Gastrocnemius medialis (tissue), 4 donors: ENCODE results near the gene CDK14. TPM values are rescaled to one million over a fixed set of nuclear protein-coding genes. Genes with fewer than 3 reads are reported as not detected.

Source experiments
- ATAC-seq, 2 donors: fragments of 150-250 bp; one replicate each; pipeline ENCODE4 v1.9.1; 2016
- DNase-seq, 2 donors: peaks; one replicate each; pipeline ENCODE4 v3.0.0-alpha.2; 2019
- H3K27ac ChIP-seq, 4 donors: fragments of 200-600 bp; sonication (generic); 1 replicate in 1 of 4; 2 replicates in 3 of 4; pipeline ENCODE4 v1.5.1; 2016 to 2018; ENCODE audit warnings: mild to moderate bottlenecking in 2 of 4, moderate library complexity in 1 of 4
- H3K27me3 ChIP-seq, 3 donors: fragments of 200-600 bp; sonication (generic) in 2 of 3; 1 replicate in 1 of 3; 2 replicates in 2 of 3; pipeline versions ENCODE4 v1.5.1 to v1.6.0; 2016 to 2019; ENCODE audit warnings: mild to moderate bottlenecking in 1 of 3, moderate library complexity in 1 of 3
- H3K36me3 ChIP-seq, 2 donors: fragments of 200-600 bp; sonication (generic) in 1 of 2; one replicate each; pipeline ENCODE4 v1.5.1; 2017 to 2018
- H3K4me1 ChIP-seq, 2 donors: fragments of 200-600 bp; sonication (generic) in 1 of 2; one replicate each; pipeline ENCODE4 v1.5.1; 2016 to 2017; ENCODE audit warnings: mild to moderate bottlenecking in 2 of 2
- H3K4me3 ChIP-seq, 4 donors: fragments of 200-600 bp; sonication (generic) in 3 of 4; 1 replicate in 1 of 4; 2 replicates in 3 of 4; pipeline ENCODE4 v1.5.1; 2016 to 2019; ENCODE audit warnings: mild to moderate bottlenecking in 2 of 4
- H3K9me3 ChIP-seq, 3 donors: fragments of 200-600 bp; sonication (generic) in 2 of 3; 1 replicate in 1 of 3; 2 replicates in 2 of 3; pipeline ENCODE4 v1.5.1; 2016 to 2019
- POLR2A ChIP-seq, 2 donors: fragments of 450-650 bp; IDR thresholded peaks; one replicate each; pipeline ENCODE4 v1.6.1; 2017; ENCODE audit warnings: antibody characterized with exemption in 2 of 2, mild to moderate bottlenecking in 2 of 2, moderate library complexity in 2 of 2
- in situ Hi-C, 4 donors: fragments of 200-750 bp; cut with MboI; loops; one replicate each; pipeline versions ENCODE4 v1.15.0 to v1.8.0; 2017; ENCODE audit warnings: low sequenced_read_pairs in 4 of 4
- intact Hi-C: fragments of 100-400 bp; cut with DNase I; formaldehyde crosslinking; loops from one replicate; pipeline ENCODE4 v1.15.1; 2023; ENCODE audit warnings: low total_unique reads
- total RNA-seq, 4 donors: library from RNA; depleted of rRNA; stranded (reverse); fragments of >200 nt; gene quantifications; one replicate each; pipeline versions ENCODE4 v1.1.0 to v1.2.3, GENCODE V29; 2016
- TF ChIP-seq, protein P1 (sequence below), 5 experiments: fragments of 450-650 bp in 3 of 5; fragments of 200-600 bp in 2 of 5; sonication (generic) in 2 of 5; IDR thresholded peaks in 4 of 5; conservative IDR thresholded peaks in 1 of 5; 1 replicate in 4 of 5; 2 replicates in 1 of 5; pipeline ENCODE4 v1.5.1; 2016 to 2019; ENCODE audit warnings: antibody characterized with exemption in 5 of 5, mild to moderate bottlenecking in 3 of 5, moderate library complexity in 3 of 5

Gene CDK14
- total RNA-seq, 4 donors from 2014 or later = 3.9 to 8.6 (median 7.3) TPM

DNA sequence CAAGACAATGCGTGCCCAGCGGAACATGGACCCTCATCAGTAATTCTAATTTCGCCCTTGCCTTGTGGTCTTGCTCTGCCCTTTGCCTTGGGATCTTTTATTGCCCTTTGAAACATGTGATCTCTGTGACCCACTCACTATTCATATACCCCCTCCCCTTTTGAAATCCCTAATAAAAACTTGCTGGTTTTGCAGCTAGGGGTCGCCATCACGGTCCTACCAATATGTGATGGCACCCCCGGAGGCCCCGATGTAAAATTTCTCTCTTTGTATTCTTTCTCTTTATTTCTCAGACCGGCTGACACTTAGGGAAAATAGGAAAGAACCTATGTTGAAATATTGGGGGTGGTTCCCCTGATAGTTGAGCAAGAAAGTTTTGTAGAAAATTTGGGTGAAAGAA lies 242.7 kb downstream of the CDK14 start:
- Histone ChIP-seq H3K27ac (no peak overlapping the region), H3K9me3 (no peaks in the 10 kb centered on the region), H3K36me3 (no peaks in the 10 kb centered on the region), H3K4me3 (no peak overlapping the region), H3K27me3 (no peaks in the 10 kb centered on the region), H3K4me1 (peaks cover 25 to 33% of the 10 kb centered on the region in 2 donors)
- TF ChIP-seq, protein P1, sequence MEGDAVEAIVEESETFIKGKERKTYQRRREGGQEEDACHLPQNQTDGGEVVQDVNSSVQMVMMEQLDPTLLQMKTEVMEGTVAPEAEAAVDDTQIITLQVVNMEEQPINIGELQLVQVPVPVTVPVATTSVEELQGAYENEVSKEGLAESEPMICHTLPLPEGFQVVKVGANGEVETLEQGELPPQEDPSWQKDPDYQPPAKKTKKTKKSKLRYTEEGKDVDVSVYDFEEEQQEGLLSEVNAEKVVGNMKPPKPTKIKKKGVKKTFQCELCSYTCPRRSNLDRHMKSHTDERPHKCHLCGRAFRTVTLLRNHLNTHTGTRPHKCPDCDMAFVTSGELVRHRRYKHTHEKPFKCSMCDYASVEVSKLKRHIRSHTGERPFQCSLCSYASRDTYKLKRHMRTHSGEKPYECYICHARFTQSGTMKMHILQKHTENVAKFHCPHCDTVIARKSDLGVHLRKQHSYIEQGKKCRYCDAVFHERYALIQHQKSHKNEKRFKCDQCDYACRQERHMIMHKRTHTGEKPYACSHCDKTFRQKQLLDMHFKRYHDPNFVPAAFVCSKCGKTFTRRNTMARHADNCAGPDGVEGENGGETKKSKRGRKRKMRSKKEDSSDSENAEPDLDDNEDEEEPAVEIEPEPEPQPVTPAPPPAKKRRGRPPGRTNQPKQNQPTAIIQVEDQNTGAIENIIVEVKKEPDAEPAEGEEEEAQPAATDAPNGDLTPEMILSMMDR (IDR thresholded peaks at IDR 0.05 in 4 of 5, conservative IDR thresholded peaks at IDR 0.05 in 1 of 5) = no peak
- no peak for TF ChIP-seq POLR2A (IDR thresholded peaks at IDR 0.05)
- in situ Hi-C loops (no loop called here), intact Hi-C loops (no loop called here)
- DNase-seq = no peak
- no peak for ATAC-seq

DNA sequence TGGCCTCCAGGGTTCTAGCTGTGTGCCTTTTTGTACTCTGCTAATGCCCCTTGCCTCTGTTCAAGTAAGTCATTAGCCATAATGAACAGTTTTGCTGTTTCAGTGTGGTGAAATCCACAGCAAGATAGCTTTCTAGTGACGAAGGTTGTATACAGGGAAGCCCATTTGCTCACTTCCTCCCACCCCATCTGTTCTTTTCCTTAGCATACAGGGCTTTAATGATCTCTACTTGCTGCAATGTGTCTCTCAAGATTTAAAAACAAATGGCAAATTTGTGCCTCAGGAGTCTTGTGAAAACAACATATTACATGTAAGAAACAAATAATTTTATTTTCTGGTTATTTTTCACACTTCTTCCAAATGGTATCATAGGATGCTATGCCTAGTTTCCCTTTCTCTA lies 243.2 kb downstream of the CDK14 start:
- Histone ChIP-seq H3K4me1 (peaks cover 29 to 38% of the 10 kb centered on the region in 2 donors), H3K4me3 (no peak overlapping the region), H3K9me3 (no peaks in the 10 kb centered on the region), H3K36me3 (no peaks in the 10 kb centered on the region), H3K27me3 (no peaks in the 10 kb centered on the region), H3K27ac (no peak overlapping the region)
- intact Hi-C loops (no loop called here), in situ Hi-C loops (no loop called here)
- no peak for DNase-seq
- TF ChIP-seq POLR2A (IDR thresholded peaks at IDR 0.05) = no peak
- TF ChIP-seq, protein P1 (IDR thresholded peaks at IDR 0.05 in 4 of 5, conservative IDR thresholded peaks at IDR 0.05 in 1 of 5) = no peak
- no peak for ATAC-seq

GRCh38 chr7:90839727-90840291 lies 243.7 kb downstream of the CDK14 start:
- intact Hi-C loops = no loop called here
- no peaks in the 10 kb centered on the region for H3K27me3 ChIP-seq
- H3K36me3 ChIP-seq = no peaks in the 10 kb centered on the region
- no peak overlapping the region for H3K27ac ChIP-seq
- H3K9me3 ChIP-seq = no peaks in the 10 kb centered on the region
- peaks cover 29 to 42% of the 10 kb centered on the region in 2 donors for H3K4me1 ChIP-seq
- TF ChIP-seq, protein P1 (IDR thresholded peaks at IDR 0.05 in 4 of 5, conservative IDR thresholded peaks at IDR 0.05 in 1 of 5) = no peak
- DNase-seq (no peak), ATAC-seq (no peak)
- in situ Hi-C loops = no loop called here
- H3K4me3 ChIP-seq = no peak overlapping the region

DNA sequence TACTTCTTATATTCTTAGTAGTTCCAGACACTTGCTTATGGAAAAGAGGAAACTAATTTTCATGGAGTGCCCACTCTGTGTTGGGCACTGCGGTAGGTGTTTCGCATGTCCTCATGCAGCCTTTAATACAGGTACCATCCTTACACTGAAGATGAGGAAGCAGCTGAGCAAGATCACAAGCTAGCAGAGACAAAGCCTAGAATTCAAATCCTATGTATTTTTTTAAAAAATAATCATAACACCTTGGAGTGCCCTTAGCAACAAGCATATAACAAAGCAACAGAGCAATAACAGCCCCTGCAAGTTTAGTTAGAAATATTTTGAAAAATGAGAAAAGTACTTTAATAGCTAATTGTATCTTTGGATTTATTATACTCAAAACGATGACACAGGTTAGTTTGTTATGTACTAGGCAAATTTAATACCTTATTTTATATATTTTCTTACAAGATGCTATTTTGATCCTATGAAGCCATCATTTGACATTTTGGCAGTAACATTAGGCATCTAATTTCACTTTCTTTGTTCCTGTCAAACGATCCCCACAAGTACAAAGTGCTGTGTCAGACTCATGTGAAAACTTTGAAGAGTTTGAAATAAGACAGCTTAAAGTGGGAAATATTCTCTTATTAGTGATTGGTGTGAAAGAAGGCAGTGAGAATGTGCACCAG lies 245.8 kb downstream of the CDK14 start:
- H3K27me3 ChIP-seq = no peaks in the 10 kb centered on the region
- no peak for DNase-seq
- H3K27ac ChIP-seq = peak overlapping the region; percentile 30 to 77 (median 64)
- in situ Hi-C loops (no loop called here), intact Hi-C loops (no loop called here)
- no peaks in the 10 kb centered on the region for H3K36me3 ChIP-seq
- peaks cover 34 to 55% of the 10 kb centered on the region in 2 donors for H3K4me1 ChIP-seq
- H3K9me3 ChIP-seq = no peaks in the 10 kb centered on the region
- no peak for TF ChIP-seq POLR2A (IDR thresholded peaks at IDR 0.05)
- TF ChIP-seq, protein P1 (IDR thresholded peaks at IDR 0.05 in 4 of 5, conservative IDR thresholded peaks at IDR 0.05 in 1 of 5) = no peak
- peak; percentile 59 to 82 for ATAC-seq
- H3K4me3 ChIP-seq = peak overlapping the region in 1 of 4 donors; percentile 9
